Bronchial epithelial cell (primary cell): Measurements from ENCODE around the gene DHRS13. TPM values are rescaled to one million over a fixed set of nuclear protein-coding genes. Genes with fewer than 3 reads are reported as not detected.
A peak's percentile ranks its signal among the peaks of the same experiment; 100 is the strongest.
"Not testable (repeated sequence)": the region's sequence is repeated elsewhere in the genome, so short reads cannot be mapped to it uniquely, and the experiment has no call there.

Experiments
- DNase-seq: peaks from one replicate; pipeline ENCODE4 v3.0.0-alpha.2; 2010; ENCODE audit warnings: low read depth
- FAIRE-seq: peaks from 2 replicates; lab custom pipeline; 2011; peaks lifted over from hg19 to GRCh38; lab: Jason Lieb, UNC
- H3K27me3 ChIP-seq: 2 replicates; pipeline ENCODE4 v1.5.1; 2011; ENCODE audit warnings: low read length; ENCODE audit not compliant: control insufficient read depth, insufficient read depth
- H3K36me3 ChIP-seq: 2 replicates; pipeline ENCODE4 v1.5.1; 2011; ENCODE audit warnings: low read length; ENCODE audit not compliant: control insufficient read depth, insufficient read depth
- H3K4me3 ChIP-seq: 2 replicates; pipeline ENCODE4 v1.5.1; 2011; ENCODE audit warnings: mild to moderate bottlenecking, low read depth, low read length, control low read depth
- total RNA-seq: library from RNA; depleted of rRNA; stranded (reverse); fragments of >200 nt; gene quantifications from 2 replicates; pipeline ENCODE4 v1.2.1, GENCODE V29; 2014
- TF ChIP-seq, protein P1 (sequence below): IDR thresholded peaks from 2 replicates; pipeline ENCODE4 v1.5.1; 2011; ENCODE audit warnings: mild to moderate bottlenecking, moderate library complexity, low read length, control low read depth, inconsistent platforms; ENCODE audit not compliant: insufficient read depth, severe bottlenecking

Gene DHRS13
- total RNA-seq, 1 donor from 2014 or later: 11.3 TPM

DNA sequence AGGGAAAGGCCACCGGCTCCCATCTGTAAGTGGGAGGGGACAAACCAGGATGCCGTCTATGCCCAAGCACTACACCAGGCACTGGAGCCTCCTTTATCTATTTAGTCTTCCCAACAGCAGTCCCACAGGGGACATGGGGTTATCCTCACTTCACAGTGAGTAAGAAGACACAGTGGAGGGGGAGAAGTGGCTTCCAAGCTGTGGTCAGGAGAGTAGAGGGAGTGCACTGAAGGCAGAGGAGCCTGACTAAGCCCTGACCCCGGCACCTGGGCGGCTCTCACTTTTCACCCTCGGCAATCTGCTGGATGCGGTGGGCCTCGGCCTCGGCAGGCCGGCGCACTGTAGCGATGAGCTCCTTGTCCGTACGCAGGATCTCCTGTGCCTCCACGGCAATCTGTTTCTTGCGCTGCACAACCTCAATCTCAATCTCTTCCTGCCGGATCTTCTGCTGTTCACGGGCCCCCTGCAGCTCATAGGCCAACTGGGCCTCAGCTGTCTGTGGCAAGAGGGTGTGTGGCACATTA lies 21.3 kb downstream of the DHRS13 start:
- FAIRE-seq (no peak), DNase-seq (no peak)
- H3K27me3 ChIP-seq: no peaks in the 10 kb centered on the region
- peaks cover 29% of the 10 kb centered on the region for H3K36me3 ChIP-seq
- TF ChIP-seq, protein P1, sequence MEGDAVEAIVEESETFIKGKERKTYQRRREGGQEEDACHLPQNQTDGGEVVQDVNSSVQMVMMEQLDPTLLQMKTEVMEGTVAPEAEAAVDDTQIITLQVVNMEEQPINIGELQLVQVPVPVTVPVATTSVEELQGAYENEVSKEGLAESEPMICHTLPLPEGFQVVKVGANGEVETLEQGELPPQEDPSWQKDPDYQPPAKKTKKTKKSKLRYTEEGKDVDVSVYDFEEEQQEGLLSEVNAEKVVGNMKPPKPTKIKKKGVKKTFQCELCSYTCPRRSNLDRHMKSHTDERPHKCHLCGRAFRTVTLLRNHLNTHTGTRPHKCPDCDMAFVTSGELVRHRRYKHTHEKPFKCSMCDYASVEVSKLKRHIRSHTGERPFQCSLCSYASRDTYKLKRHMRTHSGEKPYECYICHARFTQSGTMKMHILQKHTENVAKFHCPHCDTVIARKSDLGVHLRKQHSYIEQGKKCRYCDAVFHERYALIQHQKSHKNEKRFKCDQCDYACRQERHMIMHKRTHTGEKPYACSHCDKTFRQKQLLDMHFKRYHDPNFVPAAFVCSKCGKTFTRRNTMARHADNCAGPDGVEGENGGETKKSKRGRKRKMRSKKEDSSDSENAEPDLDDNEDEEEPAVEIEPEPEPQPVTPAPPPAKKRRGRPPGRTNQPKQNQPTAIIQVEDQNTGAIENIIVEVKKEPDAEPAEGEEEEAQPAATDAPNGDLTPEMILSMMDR: no peak
- no peak overlapping the region for H3K4me3 ChIP-seq

DNA sequence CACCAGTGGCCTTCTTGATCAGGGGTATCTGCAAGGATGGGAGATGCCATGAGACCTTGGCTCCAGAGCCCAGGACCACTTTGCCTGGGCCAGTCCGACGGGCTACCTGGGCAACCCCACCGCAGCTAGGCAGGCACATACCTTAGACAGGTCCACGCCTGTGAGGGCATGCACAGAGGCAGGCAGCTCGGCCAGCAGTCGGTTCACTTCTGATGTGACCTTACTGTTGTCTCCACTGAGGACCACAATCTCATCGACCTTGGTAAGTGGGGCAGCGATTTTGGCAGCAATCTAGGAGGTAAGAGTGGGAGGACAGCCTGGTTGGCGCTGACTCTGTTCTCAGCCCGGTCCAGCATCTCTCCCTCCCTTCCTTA lies 22.3 kb downstream of the DHRS13 start:
- TF ChIP-seq, protein P1: no peak
- FAIRE-seq: no peak
- peaks cover 26% of the 10 kb centered on the region for H3K36me3 ChIP-seq

DNA sequence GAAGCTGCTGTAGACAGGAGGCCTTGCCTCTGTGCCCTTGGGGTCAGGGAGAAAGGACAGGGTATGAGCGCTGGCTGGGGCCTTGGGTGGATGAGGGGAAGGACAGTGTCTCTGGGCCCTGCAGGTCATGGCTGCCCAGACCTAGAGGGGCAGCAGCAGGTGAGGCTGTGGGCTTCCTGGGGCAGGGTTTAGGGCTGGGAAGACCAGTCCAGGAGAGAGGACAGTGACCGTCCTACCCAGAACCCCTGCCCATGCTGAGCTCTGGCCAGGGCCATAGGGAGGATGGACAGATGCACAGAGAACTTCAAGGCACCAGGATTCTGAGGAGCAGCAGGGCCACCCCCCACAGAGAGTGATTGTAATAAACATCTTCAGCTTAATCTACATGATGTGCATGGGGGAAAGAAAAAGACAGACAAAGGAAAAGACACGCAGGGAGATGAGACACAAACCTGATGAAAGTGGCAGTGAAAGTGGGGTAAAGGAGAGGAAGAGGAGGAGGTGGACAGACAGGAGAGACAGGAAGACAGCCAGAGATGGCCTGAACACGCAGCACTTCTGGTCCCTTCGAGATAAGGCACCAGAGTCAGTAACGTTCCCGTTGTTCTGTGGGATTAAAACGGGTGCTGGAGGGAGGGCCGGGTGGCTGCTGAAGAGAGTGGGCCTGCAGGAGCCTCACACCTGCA lies 22.9 kb downstream of the DHRS13 start:
- FAIRE-seq: no peak
- Histone ChIP-seq H3K36me3 (peaks cover 21% of the 10 kb centered on the region), H3K4me3 (no peak overlapping the region), H3K27me3 (no peaks in the 10 kb centered on the region)
- DNase-seq: no peak
- TF ChIP-seq, protein P1: no peak

More for the DNA sequence above, 22.3 kb downstream of the DHRS13 start:
- peak; percentile 67 for DNase-seq
- no peak overlapping the region for H3K4me3 ChIP-seq
- no peaks in the 10 kb centered on the region for H3K27me3 ChIP-seq

DNA sequence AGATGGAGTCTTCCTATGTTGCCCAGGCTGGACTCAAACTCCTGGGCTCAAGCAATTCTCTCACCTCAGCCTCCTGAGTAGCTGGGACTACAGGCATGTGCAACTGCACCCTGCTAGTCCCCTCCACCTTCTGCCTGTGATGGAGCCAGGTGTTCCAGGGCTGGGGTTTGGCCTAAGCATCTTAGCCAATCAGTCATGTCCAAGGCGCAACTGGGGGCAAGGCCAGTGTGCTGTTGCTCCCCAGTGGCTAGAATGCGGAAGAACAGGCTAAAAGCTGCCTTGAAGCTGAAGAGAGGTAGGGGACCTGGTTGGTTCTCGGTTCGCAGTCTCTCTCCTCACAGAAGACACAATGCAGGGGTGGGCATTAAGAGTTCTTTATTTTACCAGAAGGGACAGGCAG lies 23.9 kb downstream of the DHRS13 start:
- Histone ChIP-seq H3K4me3 (no peak overlapping the region), H3K36me3 (peaks cover 15% of the 10 kb centered on the region), H3K27me3 (no peaks in the 10 kb centered on the region)
- peak; percentile 59 for DNase-seq
- TF ChIP-seq, protein P1: peak; percentile 71
- FAIRE-seq: no peak

DNA sequence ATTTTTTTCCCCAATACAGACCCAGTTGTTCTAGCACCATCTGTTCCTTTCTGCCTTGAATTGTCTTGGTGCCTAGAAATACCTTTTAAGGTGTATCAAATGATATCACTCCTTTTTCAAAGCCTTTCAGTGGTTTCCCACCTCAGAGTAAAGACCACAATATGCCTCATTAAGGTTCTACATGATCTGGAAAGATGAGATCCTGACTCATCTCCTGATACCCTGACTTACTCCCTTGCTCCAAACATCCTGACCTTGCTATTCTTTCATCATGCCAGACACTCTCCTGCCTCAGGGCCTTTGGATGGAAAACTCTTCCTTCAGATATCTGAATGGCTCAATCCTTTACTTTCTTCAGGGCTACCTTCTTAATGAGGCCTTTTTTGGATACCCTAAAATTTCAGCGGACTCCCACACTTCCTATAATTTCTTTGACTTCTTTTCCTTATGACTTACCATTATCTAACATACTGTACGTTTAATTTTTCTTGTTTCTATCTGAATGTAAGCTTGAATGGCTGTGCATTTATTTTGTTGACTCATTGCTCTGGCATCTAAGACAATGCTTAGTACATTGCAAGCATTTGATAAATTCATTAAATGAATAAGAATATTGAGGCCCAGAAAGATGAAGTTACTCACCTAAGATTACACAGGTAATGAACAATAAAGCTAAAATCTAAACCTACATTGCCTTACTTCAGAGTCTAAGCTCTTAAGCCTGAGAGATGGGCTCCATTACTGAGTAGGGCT lies 24.5 kb downstream of the DHRS13 start:
- H3K36me3 ChIP-seq: peaks cover 15% of the 10 kb centered on the region
- DNase-seq (peak; percentile 60), FAIRE-seq (no peak)
- H3K4me3 ChIP-seq: no peak overlapping the region
- TF ChIP-seq, protein P1: no peak
- H3K27me3 ChIP-seq: no peaks in the 10 kb centered on the region

DNA sequence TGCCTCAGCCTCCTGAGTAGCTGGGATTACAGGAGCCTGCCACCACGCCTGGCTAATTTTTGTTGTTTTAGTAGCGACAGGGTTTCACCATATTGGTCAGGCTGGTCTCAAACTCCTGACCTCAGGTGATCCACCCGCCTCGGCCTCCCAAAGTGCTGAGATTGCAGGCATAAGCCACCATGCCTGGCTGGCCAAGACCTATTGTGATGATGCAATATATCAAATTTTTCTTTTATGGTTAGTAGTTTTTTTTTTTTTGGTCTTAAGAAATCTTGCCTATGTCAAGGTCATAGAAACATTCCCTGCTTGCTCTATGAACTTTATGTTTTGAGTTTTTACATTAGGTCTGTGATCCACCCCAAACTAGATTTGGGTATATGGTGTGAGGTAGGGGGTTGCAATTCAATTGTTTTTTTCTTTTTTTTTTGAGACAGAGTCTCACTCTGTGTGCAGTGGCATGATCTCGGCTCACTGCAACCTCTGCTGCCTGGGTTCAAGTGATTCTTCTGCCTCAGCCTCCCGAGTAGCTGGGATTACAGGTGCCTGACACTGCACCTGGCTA lies 25.6 kb downstream of the DHRS13 start:
- not testable (repeated sequence) for H3K27me3 ChIP-seq, DNase-seq, FAIRE-seq, H3K4me3 ChIP-seq
- H3K36me3 ChIP-seq: peaks cover 15% of the 10 kb centered on the region
